Measurements from ENCODE around the gene KCNT1. TPM values are rescaled to one million over a fixed set of nuclear protein-coding genes. Genes with fewer than 3 reads are reported as not detected.

Gene KCNT1
- total RNA-seq, 3 donors from 2014 or later, result not detected

GRCh38 chr9:135743546-135744332, 41.8 kb downstream of the KCNT1 start:
- Histone ChIP-seq H3K27me3 (peaks cover 0 to 86% of the 10 kb centered on the region in 2 donors), H3K27ac (no peak overlapping the region), H3K9me3 (no peaks in the 10 kb centered on the region), H3K4me3 (no peak overlapping the region), H3K36me3 (no peaks in the 10 kb centered on the region), H3K4me1 (no peaks in the 10 kb centered on the region)
- no peak for TF ChIP-seq POLR2AphosphoS5 (IDR thresholded peaks at IDR 0.05)
- TF ChIP-seq POLR2A (IDR thresholded peaks at IDR 0.05), result no peak
- no peak for TF ChIP-seq CTCF (IDR thresholded peaks at IDR 0.05)
- intact Hi-C loops (cut with DNase I; ENCODE audit: low total_unique reads), result no loop called here
- no peak for DNase-seq (ENCODE audit: low spot score in 2 of 2)

GRCh38 chr9:135744333-135745070, 42.5 kb downstream of the KCNT1 start:
- H3K27me3 ChIP-seq, result peaks cover 0 to 86% of the 10 kb centered on the region in 2 donors
- H3K9me3 ChIP-seq, result no peaks in the 10 kb centered on the region
- no peaks in the 10 kb centered on the region for H3K4me1 ChIP-seq
- H3K4me3 ChIP-seq, result no peak overlapping the region
- TF ChIP-seq POLR2A (IDR thresholded peaks at IDR 0.05) (no peak), POLR2AphosphoS5 (IDR thresholded peaks at IDR 0.05) (no peak), CTCF (IDR thresholded peaks at IDR 0.05) (no peak)
- H3K27ac ChIP-seq, result no peak overlapping the region
- no peaks in the 10 kb centered on the region for H3K36me3 ChIP-seq
- intact Hi-C loops (cut with DNase I; ENCODE audit: low total_unique reads), result no loop called here
- DNase-seq (ENCODE audit: low spot score in 2 of 2), result no peak

- no peak for DNase-seq (ENCODE audit: low spot score in 2 of 2)
- H3K27me3 ChIP-seq, result peaks cover 0 to 81% of the 10 kb centered on the region in 2 donors
- no peaks in the 10 kb centered on the region for H3K36me3 ChIP-seq
- H3K4me3 ChIP-seq, result no peak overlapping the region
- no peaks in the 10 kb centered on the region for H3K4me1 ChIP-seq
- H3K9me3 ChIP-seq, result no peaks in the 10 kb centered on the region
- TF ChIP-seq POLR2AphosphoS5 (IDR thresholded peaks at IDR 0.05) (no peak), POLR2A (IDR thresholded peaks at IDR 0.05) (no peak), CTCF (IDR thresholded peaks at IDR 0.05) (no peak)
- H3K27ac ChIP-seq, result no peak overlapping the region
- intact Hi-C loops (cut with DNase I; ENCODE audit: low total_unique reads), result no loop called here
Measured at GRCh38 chr9:135745189-135745588, 43.2 kb downstream of the KCNT1 start.

GRCh38 chr9:135745686-135746324, 43.8 kb downstream of the KCNT1 start:
- H3K4me1 ChIP-seq, result no peaks in the 10 kb centered on the region
- H3K27me3 ChIP-seq, result peaks cover 0 to 80% of the 10 kb centered on the region in 2 donors
- no peak overlapping the region for H3K4me3 ChIP-seq
- no peak for DNase-seq (ENCODE audit: low spot score in 2 of 2)
- no peak overlapping the region for H3K27ac ChIP-seq
- intact Hi-C loops (cut with DNase I; ENCODE audit: low total_unique reads), result no loop called here
- TF ChIP-seq CTCF (IDR thresholded peaks at IDR 0.05) (no peak), POLR2AphosphoS5 (IDR thresholded peaks at IDR 0.05) (no peak), POLR2A (IDR thresholded peaks at IDR 0.05) (no peak)
- no peaks in the 10 kb centered on the region for H3K9me3 ChIP-seq
- no peaks in the 10 kb centered on the region for H3K36me3 ChIP-seq

Data from breast epithelium (tissue), 4 donors.